ENCODE measurements around the gene AFAP1.

The AFAP1 gene

GRCh38 chr4:7710126-7710525 lies 229.5 kb downstream of the AFAP1 start:
- no peak overlapping the region for H3K4me3 ChIP-seq (ENCODE audit: low read length)

GRCh38 chr4:7709431-7709830 lies 230.2 kb downstream of the AFAP1 start:
- Histone ChIP-seq H3K27ac (ENCODE audit: low read depth, low read length) (no peak overlapping the region), H3K36me3 (ENCODE audit: control insufficient read depth, insufficient read depth, low read length) (no peaks in the 10 kb centered on the region), H3K4me3 (ENCODE audit: low read length) (no peak overlapping the region), H3K9ac (ENCODE audit: low read length) (no peak overlapping the region), H3K27me3 (ENCODE audit: control insufficient read depth, insufficient read depth, low read length) (no peaks in the 10 kb centered on the region), H3K4me1 (ENCODE audit: control insufficient read depth, insufficient read depth, low read length) (no peaks in the 10 kb centered on the region)

More at GRCh38 chr4:7710126-7710525, 229.5 kb downstream of the AFAP1 start:
- Histone ChIP-seq H3K36me3 (ENCODE audit: control insufficient read depth, insufficient read depth, low read length) (no peaks in the 10 kb centered on the region), H3K27ac (ENCODE audit: low read depth, low read length) (no peak overlapping the region), H3K9ac (ENCODE audit: low read length) (no peak overlapping the region), H3K27me3 (ENCODE audit: control insufficient read depth, insufficient read depth, low read length) (no peaks in the 10 kb centered on the region), H3K4me1 (ENCODE audit: control insufficient read depth, insufficient read depth, low read length) (no peaks in the 10 kb centered on the region)

DNA sequence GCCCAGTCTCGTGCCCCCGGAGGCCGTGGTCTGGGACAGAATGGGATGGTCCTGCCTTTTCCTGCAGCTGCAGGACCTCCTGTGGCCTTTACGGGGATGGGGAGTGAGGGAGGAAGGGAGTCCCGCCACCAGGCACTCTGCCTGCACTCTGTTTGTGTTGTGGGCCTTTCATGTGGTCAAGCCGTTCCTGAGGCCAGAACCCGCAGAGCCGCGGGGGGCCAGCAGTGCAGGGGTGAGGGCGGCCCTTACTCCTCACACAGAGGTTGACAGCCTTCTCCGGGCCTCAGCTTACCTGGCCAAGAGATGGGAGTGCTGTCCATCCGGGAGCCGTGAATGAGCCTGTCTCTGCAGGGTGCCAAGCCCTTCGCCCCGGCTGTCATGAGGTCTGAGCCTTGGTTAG lies 230.7 kb downstream of the AFAP1 start:
- H3K27ac ChIP-seq (ENCODE audit: low read depth, low read length) = no peak overlapping the region
- no peaks in the 10 kb centered on the region for H3K36me3 ChIP-seq (ENCODE audit: control insufficient read depth, insufficient read depth, low read length)
- no peaks in the 10 kb centered on the region for H3K27me3 ChIP-seq (ENCODE audit: control insufficient read depth, insufficient read depth, low read length)
- no peaks in the 10 kb centered on the region for H3K4me1 ChIP-seq (ENCODE audit: control insufficient read depth, insufficient read depth, low read length)
- no peak overlapping the region for H3K4me3 ChIP-seq (ENCODE audit: low read length)
- H3K9ac ChIP-seq (ENCODE audit: low read length) = no peak overlapping the region
